ENCODE data around the gene SLITRK3. TPM values are rescaled to one million over a fixed set of nuclear protein-coding genes. Genes with fewer than 3 reads are reported as not detected.

The SLITRK3 gene
- total RNA-seq, 2 experiments from 2014 or later, result not detected

GRCh38 chr3:165196577-165197480 lies 645 bp upstream of the SLITRK3 start:
- Histone ChIP-seq H3K4me1 (ENCODE audit: insufficient read depth, low read length, poor library complexity, severe bottlenecking) (no peaks in the 10 kb centered on the region), H4K20me1 (ENCODE audit: insufficient read depth, low read length) (no peaks in the 10 kb centered on the region), H2AFZ (ENCODE audit: low read length) (no peak overlapping the region), H3K4me2 (ENCODE audit: low read length) (no peak overlapping the region), H3K4me3 (ENCODE audit: low read depth, low read length, poor library complexity, severe bottlenecking) (no peak overlapping the region), H3K9me3 (ENCODE audit: low read length) (no peaks in the 10 kb centered on the region), H3K36me3 (ENCODE audit: insufficient read depth, low read length) (no peaks in the 10 kb centered on the region), H3K27ac (ENCODE audit: low read depth, low read length, poor library complexity, severe bottlenecking) (no peak overlapping the region), H3K79me2 (ENCODE audit: insufficient read depth, low read depth, low read length) (no peaks in the 10 kb centered on the region), H3K9me2 (ENCODE audit: insufficient read depth, low read length) (no peaks in the 10 kb centered on the region)
- no peak for TF ChIP-seq EZH2phosphoT487 (IDR thresholded peaks at IDR 0.05; ENCODE audit: borderline replicate concordance, low read depth, low read length)
- TF ChIP-seq, protein P1, sequence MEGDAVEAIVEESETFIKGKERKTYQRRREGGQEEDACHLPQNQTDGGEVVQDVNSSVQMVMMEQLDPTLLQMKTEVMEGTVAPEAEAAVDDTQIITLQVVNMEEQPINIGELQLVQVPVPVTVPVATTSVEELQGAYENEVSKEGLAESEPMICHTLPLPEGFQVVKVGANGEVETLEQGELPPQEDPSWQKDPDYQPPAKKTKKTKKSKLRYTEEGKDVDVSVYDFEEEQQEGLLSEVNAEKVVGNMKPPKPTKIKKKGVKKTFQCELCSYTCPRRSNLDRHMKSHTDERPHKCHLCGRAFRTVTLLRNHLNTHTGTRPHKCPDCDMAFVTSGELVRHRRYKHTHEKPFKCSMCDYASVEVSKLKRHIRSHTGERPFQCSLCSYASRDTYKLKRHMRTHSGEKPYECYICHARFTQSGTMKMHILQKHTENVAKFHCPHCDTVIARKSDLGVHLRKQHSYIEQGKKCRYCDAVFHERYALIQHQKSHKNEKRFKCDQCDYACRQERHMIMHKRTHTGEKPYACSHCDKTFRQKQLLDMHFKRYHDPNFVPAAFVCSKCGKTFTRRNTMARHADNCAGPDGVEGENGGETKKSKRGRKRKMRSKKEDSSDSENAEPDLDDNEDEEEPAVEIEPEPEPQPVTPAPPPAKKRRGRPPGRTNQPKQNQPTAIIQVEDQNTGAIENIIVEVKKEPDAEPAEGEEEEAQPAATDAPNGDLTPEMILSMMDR (conservative IDR thresholded peaks at IDR 0.05; ENCODE audit: low read length), result no peak
- ChIA-PET POLR2A (interaction anchor here (0.7 kb wide), 1 partner anchor 1398 kb away, joined by 3 read pairs; no protein-coding TSS in a partner anchor), CTCF (ENCODE audit: unreplicated experiment) (no interaction called here)
- no TSS peak for BruUV-seq (replicated peaks)
- DNase-seq (ENCODE audit: low spot score), result no peak
- intact Hi-C loops (cut with micrococcal nuclease; ENCODE audit: unreplicated experiment), result no loop called here

DNA sequence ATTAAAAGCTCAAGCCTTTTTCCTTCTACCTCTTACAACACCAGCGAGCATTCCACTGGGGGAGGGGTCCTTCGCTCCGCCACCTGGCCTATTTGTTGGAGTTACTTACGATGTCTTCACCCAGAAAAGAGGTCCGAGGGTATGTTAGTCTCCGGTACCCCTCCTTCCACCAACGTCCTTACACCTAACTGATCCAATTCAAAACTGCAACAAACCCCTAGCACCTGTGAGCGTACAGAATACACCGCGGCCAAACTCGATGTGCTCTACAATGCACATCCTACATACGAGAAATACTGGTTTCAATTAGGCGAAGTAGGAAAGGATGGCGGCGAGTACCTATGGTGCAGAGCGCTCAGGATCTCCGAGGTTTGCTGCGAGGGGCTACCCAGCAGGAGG lies 944 bp downstream of the SLITRK3 start:
- no peaks in the 10 kb centered on the region for H4K20me1 ChIP-seq (ENCODE audit: insufficient read depth, low read length)
- H3K4me1 ChIP-seq (ENCODE audit: insufficient read depth, low read length, poor library complexity, severe bottlenecking), result no peaks in the 10 kb centered on the region
- no peaks in the 10 kb centered on the region for H3K36me3 ChIP-seq (ENCODE audit: insufficient read depth, low read length)
- POLR2A ChIA-PET, result no interaction called here
- CTCF ChIA-PET (ENCODE audit: unreplicated experiment), result no interaction called here
- intact Hi-C loops (cut with micrococcal nuclease; ENCODE audit: unreplicated experiment), result no loop called here
- no peak overlapping the region for H3K27ac ChIP-seq (ENCODE audit: low read depth, low read length, poor library complexity, severe bottlenecking)
- BruUV-seq (replicated peaks), result no TSS peak
- TF ChIP-seq EZH2phosphoT487 (IDR thresholded peaks at IDR 0.05; ENCODE audit: borderline replicate concordance, low read depth, low read length), result no peak
- TF ChIP-seq, protein P1 (conservative IDR thresholded peaks at IDR 0.05; ENCODE audit: low read length), result no peak
- H3K4me3 ChIP-seq (ENCODE audit: low read depth, low read length, poor library complexity, severe bottlenecking), result no peak overlapping the region
- H3K9me2 ChIP-seq (ENCODE audit: insufficient read depth, low read length), result no peaks in the 10 kb centered on the region
- no peaks in the 10 kb centered on the region for H3K9me3 ChIP-seq (ENCODE audit: low read length)
- H2AFZ ChIP-seq (ENCODE audit: low read length), result no peak overlapping the region
- no peak for DNase-seq (ENCODE audit: low spot score)
- H3K4me2 ChIP-seq (ENCODE audit: low read length), result no peak overlapping the region
- H3K79me2 ChIP-seq (ENCODE audit: insufficient read depth, low read depth, low read length), result no peaks in the 10 kb centered on the region
